ENCODE measurements around the gene JPH3.

DNA sequence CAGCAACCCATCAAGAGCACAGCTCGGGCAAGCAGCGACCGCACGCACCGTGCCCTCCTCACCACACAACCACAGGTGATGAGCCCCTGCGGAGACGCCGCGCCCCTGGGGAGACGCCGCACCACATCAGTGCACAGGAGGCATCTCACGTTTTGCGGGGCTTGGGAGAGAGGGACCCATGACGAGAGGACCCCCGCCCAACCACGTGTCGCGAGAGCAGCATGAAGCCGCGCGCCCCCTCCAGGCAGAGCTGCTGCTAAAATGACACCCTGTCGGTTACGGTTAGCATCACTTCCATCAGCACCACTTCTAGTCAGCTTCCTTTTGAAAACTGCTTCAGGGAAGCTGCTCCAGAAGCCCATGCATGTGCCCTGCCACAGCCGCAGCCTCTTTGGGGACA is 118.1 kb downstream of the JPH3 start:
- TF ChIP-seq, protein P1, sequence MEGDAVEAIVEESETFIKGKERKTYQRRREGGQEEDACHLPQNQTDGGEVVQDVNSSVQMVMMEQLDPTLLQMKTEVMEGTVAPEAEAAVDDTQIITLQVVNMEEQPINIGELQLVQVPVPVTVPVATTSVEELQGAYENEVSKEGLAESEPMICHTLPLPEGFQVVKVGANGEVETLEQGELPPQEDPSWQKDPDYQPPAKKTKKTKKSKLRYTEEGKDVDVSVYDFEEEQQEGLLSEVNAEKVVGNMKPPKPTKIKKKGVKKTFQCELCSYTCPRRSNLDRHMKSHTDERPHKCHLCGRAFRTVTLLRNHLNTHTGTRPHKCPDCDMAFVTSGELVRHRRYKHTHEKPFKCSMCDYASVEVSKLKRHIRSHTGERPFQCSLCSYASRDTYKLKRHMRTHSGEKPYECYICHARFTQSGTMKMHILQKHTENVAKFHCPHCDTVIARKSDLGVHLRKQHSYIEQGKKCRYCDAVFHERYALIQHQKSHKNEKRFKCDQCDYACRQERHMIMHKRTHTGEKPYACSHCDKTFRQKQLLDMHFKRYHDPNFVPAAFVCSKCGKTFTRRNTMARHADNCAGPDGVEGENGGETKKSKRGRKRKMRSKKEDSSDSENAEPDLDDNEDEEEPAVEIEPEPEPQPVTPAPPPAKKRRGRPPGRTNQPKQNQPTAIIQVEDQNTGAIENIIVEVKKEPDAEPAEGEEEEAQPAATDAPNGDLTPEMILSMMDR (IDR thresholded peaks at IDR 0.05), result no peak
- TF ChIP-seq POLR2A (IDR thresholded peaks at IDR 0.05; ENCODE audit: low read length) (no peak), CHD2 (IDR thresholded peaks at IDR 0.05; ENCODE audit: low read length, partially characterized antibody) (no peak), CEBPB (IDR thresholded peaks at IDR 0.05) (no peak), EP300 (IDR thresholded peaks at IDR 0.05) (no peak), HEYL (CRISPR knock-in tag; IDR thresholded peaks at IDR 0.05) (no peak)
